MG63 (cell line): ENCODE data around the gene PARP12. TPM values are rescaled to one million over a fixed set of nuclear protein-coding genes. Genes with fewer than 3 reads are reported as not detected.

Experiments
- DNase-seq: peaks from one replicate; pipeline ENCODE4 v3.0.0-alpha.2; 2020
- H3K27me3 ChIP-seq: fragments of 250-450 bp; sonication (Bioruptor Pico); 2 replicates; pipeline ENCODE4 v1.5.1; 2020; ENCODE audit warnings: mild to moderate bottlenecking, moderate library complexity
- H3K36me3 ChIP-seq: fragments of 250-450 bp; sonication (Bioruptor Pico); 2 replicates; pipeline ENCODE4 v1.5.1; 2020; ENCODE audit warnings: mild to moderate bottlenecking, moderate library complexity
- H3K4me3 ChIP-seq: fragments of 250-450 bp; sonication (Bioruptor Pico); 2 replicates; pipeline ENCODE4 v1.5.1; 2020; ENCODE audit warnings: mild to moderate bottlenecking, moderate library complexity
- H3K9me3 ChIP-seq: fragments of 250-450 bp; sonication (Bioruptor Pico); 2 replicates; pipeline ENCODE4 v1.5.1; 2020; ENCODE audit warnings: mild to moderate bottlenecking, moderate library complexity
- total RNA-seq: library from RNA; depleted of rRNA; stranded (reverse); fragments of >200 nt; shearing (Covaris generic); gene quantifications from 2 replicates; pipeline ENCODE4 v1.2.3, GENCODE V29; 2014; ENCODE audit warnings: low replicate concordance

PARP12 gene
- total RNA-seq, 1 experiment from 2014 or later = 24.9 TPM

GRCh38 chr7:139992353-139993044, 70.3 kb downstream of the PARP12 start:
- DNase-seq = no peak
- Histone ChIP-seq H3K4me3 (no peak overlapping the region), H3K36me3 (no peaks in the 10 kb centered on the region), H3K27me3 (no peaks in the 10 kb centered on the region), H3K9me3 (no peaks in the 10 kb centered on the region)

- H3K27me3 ChIP-seq = no peaks in the 10 kb centered on the region
- H3K36me3 ChIP-seq = no peaks in the 10 kb centered on the region
- no peak overlapping the region for H3K4me3 ChIP-seq
- no peak for DNase-seq
- H3K9me3 ChIP-seq = no peaks in the 10 kb centered on the region
Measured at GRCh38 chr7:139991911-139992310, 70.8 kb downstream of the PARP12 start.

- no peak overlapping the region for H3K4me3 ChIP-seq
- no peaks in the 10 kb centered on the region for H3K27me3 ChIP-seq
- DNase-seq = no peak
- no peaks in the 10 kb centered on the region for H3K9me3 ChIP-seq
- H3K36me3 ChIP-seq = no peaks in the 10 kb centered on the region
Measured at GRCh38 chr7:139991269-139991666, 71.5 kb downstream of the PARP12 start.

GRCh38 chr7:139990571-139991268, 72.0 kb downstream of the PARP12 start:
- Histone ChIP-seq H3K9me3 (no peaks in the 10 kb centered on the region), H3K4me3 (no peak overlapping the region), H3K27me3 (no peaks in the 10 kb centered on the region), H3K36me3 (no peaks in the 10 kb centered on the region)
- DNase-seq = no peak

GRCh38 chr7:139990142-139990535, 72.6 kb downstream of the PARP12 start:
- Histone ChIP-seq H3K36me3 (no peaks in the 10 kb centered on the region), H3K4me3 (no peak overlapping the region), H3K9me3 (no peaks in the 10 kb centered on the region), H3K27me3 (no peaks in the 10 kb centered on the region)
- DNase-seq = no peak

- no peaks in the 10 kb centered on the region for H3K9me3 ChIP-seq
- H3K4me3 ChIP-seq = no peak overlapping the region
- no peak for DNase-seq
- no peaks in the 10 kb centered on the region for H3K36me3 ChIP-seq
- no peaks in the 10 kb centered on the region for H3K27me3 ChIP-seq
Measured at GRCh38 chr7:139989366-139990141, 73.2 kb downstream of the PARP12 start.

GRCh38 chr7:139987691-139988516, 74.8 kb downstream of the PARP12 start:
- Histone ChIP-seq H3K9me3 (no peaks in the 10 kb centered on the region), H3K4me3 (no peak overlapping the region), H3K27me3 (no peaks in the 10 kb centered on the region), H3K36me3 (no peaks in the 10 kb centered on the region)
- no peak for DNase-seq

- no peaks in the 10 kb centered on the region for H3K27me3 ChIP-seq
- no peak overlapping the region for H3K4me3 ChIP-seq
- no peak for DNase-seq
Measured at GRCh38 chr7:139985811-139986210, 76.9 kb downstream of the PARP12 start.

GRCh38 chr7:139984642-139985539, 77.9 kb downstream of the PARP12 start:
- Histone ChIP-seq H3K4me3 (no peak overlapping the region), H3K9me3 (no peaks in the 10 kb centered on the region), H3K27me3 (no peaks in the 10 kb centered on the region), H3K36me3 (no peaks in the 10 kb centered on the region)
- DNase-seq = no peak

More at GRCh38 chr7:139985811-139986210, 76.9 kb downstream of the PARP12 start:
- no peaks in the 10 kb centered on the region for H3K9me3 ChIP-seq
- no peaks in the 10 kb centered on the region for H3K36me3 ChIP-seq

- Histone ChIP-seq H3K27me3 (no peaks in the 10 kb centered on the region), H3K4me3 (no peak overlapping the region), H3K36me3 (no peaks in the 10 kb centered on the region), H3K9me3 (no peaks in the 10 kb centered on the region)
- DNase-seq = no peak
Measured at GRCh38 chr7:139982927-139983920, 79.5 kb downstream of the PARP12 start.

GRCh38 chr7:139981511-139981895, 81.2 kb downstream of the PARP12 start:
- no peak overlapping the region for H3K4me3 ChIP-seq

GRCh38 chr7:139976838-139977656, 85.7 kb downstream of the PARP12 start:
- Histone ChIP-seq H3K27me3 (no peaks in the 10 kb centered on the region), H3K9me3 (no peaks in the 10 kb centered on the region), H3K4me3 (no peak overlapping the region), H3K36me3 (no peaks in the 10 kb centered on the region)
- DNase-seq = no peak

More at GRCh38 chr7:139981511-139981895, 81.2 kb downstream of the PARP12 start:
- DNase-seq = no peak
- Histone ChIP-seq H3K9me3 (no peaks in the 10 kb centered on the region), H3K36me3 (no peaks in the 10 kb centered on the region), H3K27me3 (no peaks in the 10 kb centered on the region)

- Histone ChIP-seq H3K27me3 (no peaks in the 10 kb centered on the region), H3K36me3 (no peaks in the 10 kb centered on the region), H3K9me3 (no peaks in the 10 kb centered on the region), H3K4me3 (no peak overlapping the region)
- no peak for DNase-seq
Measured at GRCh38 chr7:139976055-139976837, 86.5 kb downstream of the PARP12 start.
